Activated CD8-positive, alpha-beta memory T cell treated with anti-CD3 and anti-CD28 coated beads for 24 hours (primary cell): ENCODE results near the gene PPP1CB.
"Not testable (repeated sequence)": the region's sequence is repeated elsewhere in the genome, so short reads cannot be mapped to it uniquely, and the experiment has no call there.

Experiments
- DNase-seq: peaks from one replicate; pipeline ENCODE4 v3.0.0-alpha.2; 2020

Gene PPP1CB

DNA sequence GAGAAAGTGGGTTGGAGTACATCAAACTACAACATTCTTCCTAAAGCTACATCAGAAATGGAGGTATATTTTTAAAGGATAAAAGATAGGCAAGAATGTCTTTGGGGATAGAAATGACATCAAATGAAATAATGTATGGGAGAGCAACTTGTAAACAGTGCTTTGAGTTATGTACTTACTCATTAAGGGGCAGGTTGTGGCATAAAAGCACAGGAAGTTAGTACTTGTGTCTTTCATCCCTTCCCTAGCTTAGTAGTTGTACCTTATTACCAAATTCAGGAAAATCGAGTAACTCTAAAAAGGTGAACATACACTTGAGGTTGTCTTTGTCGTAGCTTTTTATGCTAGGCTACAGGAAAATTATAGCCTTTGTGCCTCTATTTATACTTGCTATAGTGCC is 28.9 kb downstream of the PPP1CB start:
- no peak for DNase-seq

DNA sequence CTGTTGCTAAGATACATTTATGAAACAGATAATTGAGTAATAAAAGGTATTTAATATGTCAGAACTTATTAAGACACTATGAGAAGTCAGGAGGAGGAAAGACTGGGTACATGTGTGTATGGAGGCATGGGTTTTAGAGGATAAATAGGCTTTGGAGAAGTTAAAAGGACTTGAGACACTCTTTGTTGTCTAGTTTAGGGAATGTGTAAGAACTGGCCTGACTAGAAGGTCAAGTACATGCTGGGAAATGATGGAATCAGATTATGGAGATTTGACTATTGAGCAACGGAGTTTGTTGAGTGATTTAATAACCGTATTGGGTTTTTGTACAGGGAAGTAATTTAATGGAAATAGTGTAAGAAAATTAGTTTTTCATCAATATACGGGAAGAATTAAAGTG is 30.8 kb downstream of the PPP1CB start:
- no peak for DNase-seq

DNA sequence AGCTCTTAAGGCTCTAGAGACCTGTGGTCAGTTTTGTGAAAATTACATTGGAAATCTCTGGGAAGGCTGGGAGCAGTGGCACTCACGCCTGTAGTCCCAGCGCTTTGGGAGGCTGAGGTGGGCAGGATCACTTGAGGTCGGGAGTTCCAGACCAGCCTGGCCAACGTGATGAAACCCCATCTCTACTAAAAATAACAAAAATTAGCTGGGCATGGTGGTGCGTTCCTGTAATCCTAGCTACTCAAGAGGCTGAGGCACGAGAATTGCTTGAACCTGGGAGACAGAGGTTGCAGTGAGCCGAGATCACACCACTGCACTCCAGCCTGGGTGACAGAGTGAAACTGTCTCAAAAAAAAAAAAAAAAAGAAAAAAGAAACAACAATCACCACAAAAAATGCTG is 32.9 kb downstream of the PPP1CB start:
- not testable (repeated sequence) for DNase-seq

DNA sequence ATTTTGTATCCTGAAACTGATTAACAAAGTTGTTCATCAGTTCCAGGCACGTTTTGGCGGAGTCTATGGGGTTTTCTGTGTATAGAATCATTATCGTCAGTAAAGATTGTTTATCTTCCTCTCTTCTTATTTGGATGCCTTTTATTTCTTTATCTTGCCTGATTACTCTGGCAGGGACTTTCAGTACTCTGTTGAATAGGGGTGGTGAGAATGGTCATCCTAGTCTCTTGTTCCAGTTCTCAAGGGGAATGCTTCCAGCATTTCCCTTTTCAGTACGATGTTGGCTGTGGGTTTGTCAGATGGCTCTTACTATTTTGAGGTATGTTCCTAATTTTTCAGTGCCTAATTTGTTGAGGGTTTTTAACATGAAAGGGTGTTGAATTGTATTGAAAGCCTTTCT is 45.0 kb downstream of the PPP1CB start:
- no peak for DNase-seq

DNA sequence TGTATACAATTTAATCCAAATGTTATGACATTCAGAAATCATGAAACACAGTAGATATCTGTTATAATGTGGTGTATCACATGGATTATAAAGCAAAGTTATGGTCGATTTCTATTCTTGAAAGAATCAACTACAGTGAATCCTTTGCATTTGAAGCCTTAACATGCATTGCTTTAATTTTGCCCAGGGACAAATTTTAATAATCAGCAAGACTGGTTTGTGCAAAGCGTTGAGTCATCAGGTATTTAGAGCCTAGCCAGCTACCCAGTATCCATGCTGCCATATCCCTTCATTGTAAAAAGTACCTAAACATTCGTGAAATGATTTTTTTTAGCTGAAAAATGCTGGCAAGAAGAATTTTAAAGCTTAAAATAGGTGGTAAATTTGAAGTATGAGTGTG is 50.1 kb downstream of the PPP1CB start:
- no peak for DNase-seq

DNA sequence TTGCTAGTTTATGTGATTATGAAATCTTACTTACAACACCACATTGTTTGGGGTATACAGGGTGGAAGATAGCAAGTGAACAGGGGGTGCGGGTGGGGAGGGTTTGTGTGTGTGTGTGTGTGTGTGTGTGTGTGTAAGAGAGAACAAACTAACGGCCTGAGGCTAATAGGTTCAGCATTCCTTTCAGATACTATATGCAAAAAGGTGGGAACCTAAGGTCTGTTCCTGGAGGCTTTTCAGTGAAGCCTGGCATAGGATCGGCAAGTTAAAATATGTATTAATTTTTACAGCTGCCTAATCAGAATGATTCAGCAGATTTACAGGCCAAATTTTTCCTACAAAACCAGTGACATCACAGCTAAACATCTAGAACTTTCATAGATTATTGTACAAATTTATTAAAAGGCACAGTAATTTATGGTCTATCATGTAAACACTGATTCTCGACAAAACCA is 51.4 kb downstream of the PPP1CB start:
- no peak for DNase-seq

DNA sequence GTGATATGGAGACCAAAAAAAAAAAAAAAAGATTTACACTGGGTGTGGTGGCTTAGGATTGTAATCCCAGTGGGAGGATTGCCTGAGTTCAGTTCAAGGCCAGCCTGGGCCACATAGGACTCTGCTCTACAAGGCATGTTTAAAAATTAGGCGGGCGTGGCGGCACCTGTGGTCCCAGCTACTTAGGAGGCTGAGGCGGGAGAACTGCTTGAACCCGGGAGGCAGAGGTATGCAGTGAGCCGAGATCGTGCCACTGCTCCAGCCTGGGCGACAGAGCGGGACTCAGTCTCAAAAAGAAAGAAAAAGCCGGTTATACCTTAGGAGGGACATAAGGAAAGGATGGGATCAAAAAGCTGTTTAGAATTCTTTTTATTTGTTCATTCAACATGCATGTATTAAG is 58.3 kb downstream of the PPP1CB start:
- no peak for DNase-seq

DNA sequence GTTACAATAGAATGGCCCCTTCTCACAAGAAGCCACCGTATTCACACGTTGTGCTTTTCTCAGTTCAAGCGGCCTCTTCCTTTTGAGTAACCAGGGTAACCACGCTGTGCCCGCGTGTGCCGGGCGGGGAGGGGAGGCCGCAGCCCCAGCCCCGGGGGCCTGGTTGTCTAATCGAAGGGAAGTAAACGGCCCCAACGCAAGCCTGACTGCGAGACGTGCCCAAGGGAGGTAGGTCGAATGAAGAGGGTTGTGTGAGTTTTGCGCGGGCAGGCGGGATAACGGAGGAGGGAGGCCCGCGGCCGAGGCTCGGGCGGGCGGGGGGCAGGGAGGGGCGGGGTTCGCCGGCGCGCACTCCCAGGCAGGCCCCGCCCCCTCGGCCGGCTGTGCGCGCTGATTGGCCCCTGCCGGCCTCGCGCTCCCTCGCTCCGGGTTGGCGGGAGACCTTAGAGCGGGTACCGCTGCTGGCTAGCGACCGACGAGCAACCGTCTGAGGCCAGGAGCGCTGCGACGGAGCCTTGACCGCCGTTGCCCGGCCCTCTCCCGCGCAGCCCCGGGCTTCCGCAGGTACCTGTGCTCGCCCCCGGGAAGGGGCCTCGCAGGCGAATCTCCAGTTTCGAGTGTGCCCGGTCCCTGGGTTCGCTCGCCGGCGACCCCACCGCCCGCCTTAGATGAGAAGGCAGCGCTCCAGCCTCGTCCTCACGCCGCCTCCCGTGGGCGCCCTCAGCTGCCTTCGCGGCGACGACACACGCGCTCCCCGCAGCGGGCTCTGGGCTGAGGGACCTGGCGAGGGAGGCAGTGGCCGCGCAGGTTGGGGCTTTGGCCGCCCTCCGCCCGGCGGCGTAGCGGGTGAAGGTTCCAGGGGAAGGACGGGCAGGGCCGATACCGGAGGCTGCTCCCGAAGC is 59.0 kb downstream of the PPP1CB start, which contains the start of gene SPDYA:
Gene SPDYA (plus strand): TSS at position 451 of the 902 bp plus-strand sequence. CDS start 5,181 bp downstream, outside the sequence.
- DNase-seq = peak; percentile 90

DNA sequence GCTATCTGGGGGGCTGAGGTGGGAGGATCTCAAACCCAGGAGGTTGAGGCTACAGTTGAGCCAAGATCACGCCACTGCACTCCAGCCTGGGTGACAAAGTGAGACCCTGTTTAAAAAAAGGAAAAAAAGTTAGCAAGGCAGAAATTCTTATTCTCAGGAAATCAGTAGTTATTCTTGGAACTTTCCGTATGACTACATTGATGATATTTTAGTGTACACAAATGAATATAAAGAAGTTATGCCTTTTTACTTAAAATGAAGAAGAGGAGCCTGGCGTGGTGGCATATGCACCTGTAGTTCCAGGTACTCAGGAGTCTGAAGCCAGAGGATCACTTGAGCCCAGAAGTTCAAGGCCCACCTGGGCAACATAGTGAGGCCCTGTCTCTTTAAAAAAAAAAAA is 66.4 kb downstream of the PPP1CB start:
- no peak for DNase-seq

DNA sequence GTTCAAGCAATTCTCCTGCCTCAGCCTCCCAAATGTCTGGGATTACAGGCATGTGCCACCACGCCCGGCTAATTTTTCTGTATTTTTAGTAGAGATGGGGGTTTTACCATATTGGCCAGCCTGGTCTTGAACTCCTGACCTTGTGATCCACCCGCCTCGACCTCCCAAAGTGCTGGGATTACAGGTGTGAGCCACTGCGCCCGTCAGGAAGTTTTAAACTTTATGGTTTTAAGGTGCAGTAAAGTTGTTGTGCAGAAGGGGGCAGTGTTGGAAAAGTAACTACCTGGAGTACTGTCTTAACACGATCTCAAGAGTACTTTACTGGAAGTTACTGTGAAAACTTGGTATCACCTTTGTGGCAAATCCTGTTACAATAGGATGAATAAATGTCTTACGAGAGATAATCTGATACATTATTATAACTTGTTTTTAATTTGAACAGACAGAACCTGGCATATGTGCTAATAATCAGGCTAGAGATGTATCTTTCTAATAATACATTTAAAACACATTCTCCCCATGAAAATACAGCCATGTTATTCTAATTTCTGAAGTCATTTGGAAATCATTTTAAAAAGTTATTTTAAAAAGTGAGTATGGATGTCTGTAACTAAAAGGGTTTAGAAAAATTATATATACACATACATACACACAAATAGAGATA is 69.8 kb downstream of the PPP1CB start:
- DNase-seq = peak; percentile 63

DNA sequence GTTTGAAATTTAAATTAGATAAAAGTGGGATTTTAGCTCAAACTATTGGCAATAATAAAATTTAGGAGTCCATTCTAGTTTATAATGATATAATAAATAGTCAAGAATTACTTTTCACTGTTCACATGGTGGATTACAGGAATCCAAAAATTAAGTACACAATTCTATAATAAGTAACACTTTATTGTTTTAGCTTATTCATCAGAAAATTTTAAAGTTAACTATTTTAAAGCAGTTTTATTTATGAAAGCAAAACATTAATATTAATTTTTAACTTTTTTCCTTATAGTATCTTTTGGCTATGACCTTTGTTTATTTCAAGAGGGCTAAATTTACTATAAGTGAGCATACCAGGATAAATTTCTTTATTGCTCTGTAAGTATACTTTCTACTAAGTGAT is 70.4 kb downstream of the PPP1CB start:
- no peak for DNase-seq

DNA sequence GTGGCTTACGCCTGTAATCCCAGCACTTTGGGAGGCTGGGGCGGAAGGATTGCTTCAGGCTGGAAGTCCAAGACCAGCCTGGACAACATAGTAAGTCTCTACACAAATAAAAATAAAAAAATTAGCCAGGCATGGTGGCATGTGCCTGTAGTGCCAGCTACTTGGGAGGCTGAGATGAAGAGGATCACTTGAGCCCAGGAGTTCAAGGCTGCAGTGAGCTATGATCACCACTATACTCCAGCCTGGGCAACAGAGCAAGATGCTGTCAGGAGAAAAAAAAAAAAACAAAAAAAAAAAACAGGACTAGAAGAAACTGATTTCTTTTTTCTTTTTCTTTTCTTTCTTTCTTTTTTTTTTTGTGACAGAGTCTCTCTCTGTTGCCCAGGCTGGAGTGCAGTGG is 72.6 kb downstream of the PPP1CB start:
- DNase-seq = no peak

DNA sequence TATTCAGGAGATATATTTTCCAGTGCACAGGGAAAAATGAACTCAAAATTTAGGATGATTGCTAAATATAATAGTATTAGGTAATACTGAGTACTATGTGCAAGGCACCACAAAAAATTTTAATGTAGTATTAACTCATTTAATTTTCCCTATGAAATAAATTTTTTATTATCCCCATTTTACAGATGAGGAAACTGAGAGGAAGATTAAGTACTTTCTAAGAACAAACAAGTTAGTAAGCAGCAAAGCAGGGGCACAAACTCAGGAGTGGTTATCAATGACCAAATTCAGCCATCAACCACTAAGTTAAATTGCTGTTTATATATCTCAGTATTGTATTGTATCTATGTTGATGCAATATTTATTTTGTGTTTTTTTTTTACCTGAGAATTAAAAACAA is 73.2 kb downstream of the PPP1CB start:
- DNase-seq = no peak

DNA sequence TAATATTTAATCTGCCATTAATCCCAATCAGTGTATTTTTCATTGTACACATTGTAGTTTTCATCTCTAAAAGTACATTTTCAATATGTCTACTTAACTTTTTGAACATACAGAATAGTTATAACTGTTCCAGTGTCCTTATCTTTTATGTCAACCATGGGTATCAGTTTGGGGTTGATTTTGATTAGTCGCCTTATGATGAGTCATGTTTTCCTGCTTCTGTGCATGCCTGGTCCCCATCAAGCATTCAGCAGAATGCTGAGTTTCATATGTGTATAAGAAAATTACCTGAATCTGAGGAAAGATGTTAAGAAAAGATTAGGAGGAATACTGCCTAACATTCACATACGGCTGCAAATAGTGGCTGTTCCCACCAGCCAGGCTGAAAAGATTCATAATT is 76.8 kb downstream of the PPP1CB start:
- no peak for DNase-seq

DNA sequence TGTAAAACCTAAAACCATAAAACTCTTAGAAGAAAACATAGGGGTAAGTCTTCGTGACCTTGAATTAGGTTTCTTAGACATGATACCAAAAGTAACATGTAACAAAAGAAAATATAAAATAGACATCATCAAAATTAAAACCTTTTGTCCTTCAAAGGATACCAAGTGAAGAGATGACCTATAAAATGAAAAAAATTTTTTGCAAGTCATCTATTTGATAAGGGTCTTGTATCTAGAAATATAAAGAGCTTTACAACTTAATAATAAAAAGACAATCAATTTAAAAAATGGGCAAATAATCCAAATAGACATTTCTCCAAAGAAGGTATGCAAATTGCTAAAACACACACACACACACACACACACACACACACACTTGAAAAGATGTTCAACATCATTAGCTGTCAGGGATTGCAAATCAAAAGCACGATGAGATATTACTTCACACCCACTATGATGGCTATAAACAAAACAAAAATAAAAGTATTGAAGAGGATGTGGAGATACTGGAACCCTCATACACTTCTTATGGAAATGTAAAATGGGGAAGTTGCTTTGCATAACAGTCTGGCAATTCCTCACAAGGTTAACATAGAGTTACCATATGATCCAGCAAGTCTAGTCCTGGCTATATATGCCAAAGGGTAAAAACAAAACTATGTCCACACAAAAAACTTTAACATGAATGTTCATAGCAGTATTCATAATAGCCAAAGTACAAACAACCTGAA is 82.3 kb downstream of the PPP1CB start:
- no peak for DNase-seq

DNA sequence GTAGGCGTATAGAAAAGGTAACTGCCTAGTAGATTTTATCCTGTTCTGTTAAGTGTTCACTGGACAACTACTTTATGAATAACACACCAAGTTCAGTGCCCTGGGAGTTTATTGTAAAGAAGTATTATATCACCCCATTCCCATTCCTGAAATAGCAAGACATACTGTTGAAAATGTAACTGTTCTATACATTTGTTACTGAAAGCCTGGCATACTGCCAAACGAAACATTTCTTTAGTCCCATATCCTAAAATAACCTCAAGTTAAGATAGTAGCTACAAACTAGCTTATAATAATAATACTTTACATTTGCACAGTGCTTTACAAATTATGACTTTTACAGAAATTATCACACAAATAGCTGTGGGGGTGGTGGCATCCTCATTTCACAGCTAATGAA is 84.2 kb downstream of the PPP1CB start:
- DNase-seq = no peak

DNA sequence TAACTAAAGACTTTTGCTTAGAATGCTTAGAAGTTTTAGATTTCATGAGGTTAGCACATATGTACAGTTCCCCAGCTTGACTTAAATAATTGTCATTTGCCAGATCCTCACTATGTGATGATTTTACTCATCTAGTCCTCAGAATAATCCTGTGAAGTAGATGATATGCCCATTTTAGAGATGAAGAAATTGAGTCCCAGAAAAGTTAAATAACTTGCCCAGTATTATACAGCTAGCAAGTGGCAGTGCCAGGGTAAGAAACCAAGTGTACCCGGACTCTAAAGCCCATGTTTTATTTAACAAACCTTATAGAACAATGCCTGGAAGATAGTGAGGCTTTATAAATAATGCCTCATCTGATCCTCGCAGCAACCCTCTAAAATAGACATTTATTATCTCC is 87.3 kb downstream of the PPP1CB start:
- DNase-seq = no peak

DNA sequence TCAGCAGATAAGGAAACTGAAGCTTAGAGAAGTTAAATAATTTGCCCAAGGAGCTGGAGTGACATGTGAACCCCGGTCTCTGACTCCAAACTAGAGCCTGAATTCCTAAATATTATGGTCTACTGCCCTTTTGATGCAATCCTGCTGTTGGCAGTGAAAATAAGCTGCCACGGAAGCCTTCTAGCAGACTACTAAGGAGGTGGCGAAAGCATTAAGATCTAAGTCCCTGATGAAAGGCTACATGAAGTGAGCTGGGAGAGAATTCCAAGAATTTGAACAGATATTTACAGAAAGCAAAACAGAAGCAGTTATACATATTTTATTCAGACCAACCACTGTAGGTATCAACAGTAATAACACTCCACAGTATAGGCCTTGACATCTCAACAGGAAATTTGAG is 90.4 kb downstream of the PPP1CB start:
- no peak for DNase-seq
